AG04450 (cell line): ENCODE results near the gene ZNF513. TPM values are rescaled to one million over a fixed set of nuclear protein-coding genes. Genes with fewer than 3 reads are reported as not detected.

Source experiments
- CTCF ChIA-PET: fragments of 300-600, 350-600 bp; formaldehyde crosslinking; extraction: SDS; loops from one replicate; lab custom pipeline; 2022; ENCODE audit warnings: antibody characterized with exemption, inconsistent platforms; lab: Charles Lee
- POLR2A ChIA-PET: fragments of 350-600 bp; formaldehyde crosslinking; extraction: SDS; loops from one replicate; lab custom pipeline; 2021; ENCODE audit warnings: antibody characterized with exemption, inconsistent platforms; lab: Yijun Ruan, JAX
- DNase-seq: peaks from one replicate; pipeline ENCODE4 v3.0.0-alpha.2; 2011; ENCODE audit warnings: low read depth, low spot score
- H3K27ac ChIP-seq: one replicate; pipeline ENCODE4 v1.5.1; 2012; ENCODE audit warnings: low read depth, low read length, control low read depth
- H3K27me3 ChIP-seq: one replicate; pipeline ENCODE4 v1.6.0; 2012; ENCODE audit warnings: low read length; ENCODE audit not compliant: control insufficient read depth, insufficient read depth
- H3K4me3 ChIP-seq: 2 replicates; pipeline ENCODE4 v1.5.1; 2011; ENCODE audit warnings: mild to moderate bottlenecking, low read depth, low read length, control low read depth
- H3K9me3 ChIP-seq: 2 replicates; pipeline ENCODE4 v1.5.1; 2012; ENCODE audit warnings: low read length; ENCODE audit not compliant: control insufficient read depth, insufficient read depth
- CTCF ChIP-seq: IDR thresholded peaks from 2 replicates; pipeline ENCODE4 v1.5.1; 2011; ENCODE audit warnings: low read depth, low read length, control low read depth, inconsistent platforms
- polyA plus RNA-seq: library from polyadenylated mRNA; depleted of rRNA; stranded (reverse); fragments of >200 nt; gene quantifications from 2 replicates; pipeline ENCODE4 v1.2.3, GENCODE V29; 2011

ZNF513 gene
- polyA plus RNA-seq, 1 experiment, result 7.4 TPM

GRCh38 chr2:27378809-27379290 lies 1.7 kb downstream of the ZNF513 start:
- POLR2A ChIA-PET, result interaction anchor here (1.6 to 3.0 kb wide), 2 partner anchors 9 to 49 kb away, joined by 4 to 34 read pairs; partner anchors contain the start of genes EIF2B4, NRBP1 and SNX17
- no peak for TF ChIP-seq CTCF
- H3K4me3 ChIP-seq, result peak overlapping the region; percentile 25

GRCh38 chr2:27378096-27378808 lies 2.3 kb downstream of the ZNF513 start:
- no peaks in the 10 kb centered on the region; the same call in 1 of the 2 replicates for H3K9me3 ChIP-seq
- no peak overlapping the region for H3K27ac ChIP-seq
- no peak for DNase-seq
- POLR2A ChIA-PET, result interaction anchor here (3.0 kb wide), 1 partner anchor 8 kb away, joined by 34 read pairs; the partner anchor contains the start of genes EIF2B4 and SNX17
- no peak overlapping the region for H3K4me3 ChIP-seq
- CTCF ChIA-PET, result interaction anchor here (2.2 kb wide), 1 partner anchor 8 kb away, joined by 10 read pairs; the partner anchor contains the start of genes EIF2B4 and SNX17
- no peaks in the 10 kb centered on the region for H3K27me3 ChIP-seq
- TF ChIP-seq CTCF, result 0 out of 2 replicates have a peak, but pooled peaks have one; percentile 13

More at GRCh38 chr2:27378809-27379290, 1.7 kb downstream of the ZNF513 start:
- DNase-seq, result no peak
- no peaks in the 10 kb centered on the region; the same call in 1 of the 2 replicates for H3K9me3 ChIP-seq
- no peaks in the 10 kb centered on the region for H3K27me3 ChIP-seq
- no peak overlapping the region for H3K27ac ChIP-seq
- CTCF ChIA-PET, result interaction anchor here (2.2 kb wide), 1 partner anchor 9 kb away, joined by 10 read pairs; the partner anchor contains the start of genes EIF2B4 and SNX17

GRCh38 chr2:27377618-27378095 lies 2.9 kb downstream of the ZNF513 start:
- Histone ChIP-seq H3K27ac (peak overlapping the region; percentile 31), H3K9me3 (no peaks in the 10 kb centered on the region; the same call in 1 of the 2 replicates), H3K4me3 (no peak overlapping the region), H3K27me3 (no peaks in the 10 kb centered on the region)
- ChIA-PET CTCF (no interaction called here), POLR2A (no interaction called here)
- no peak for DNase-seq
- TF ChIP-seq CTCF, result no peak

GRCh38 chr2:27376866-27377617 lies 3.5 kb downstream of the ZNF513 start:
- Histone ChIP-seq H3K27ac (peak overlapping the region; percentile 31), H3K9me3 (no peaks in the 10 kb centered on the region; the same call in 1 of the 2 replicates), H3K27me3 (no peaks in the 10 kb centered on the region), H3K4me3 (no peak overlapping the region)
- ChIA-PET POLR2A (interaction anchor here (0.6 kb wide), 1 partner anchor 306 kb away, joined by 6 read pairs; no protein-coding TSS in a partner anchor), CTCF (no interaction called here)
- no peak for DNase-seq
- TF ChIP-seq CTCF, result no peak
